Nucleus accumbens (tissue), 56 donors: ENCODE measurements around the gene IFRD2.
"Not testable (repeated sequence)": the region's sequence is repeated elsewhere in the genome, so short reads cannot be mapped to it uniquely, and the experiment has no call there.

Experiments used
- DNase-seq, 56 donors: peaks; one replicate each; lab custom pipeline; 2025; lab: John Stamatoyannopoulos, UW

The IFRD2 gene

GRCh38 chr3:50258029-50258680, 34.1 kb downstream of the IFRD2 start:
- peak in 6 of 56 donors; percentile 14 to 48 (median 28) for DNase-seq

- DNase-seq: peak in 9 of 56 donors; percentile 10 to 60 (median 27)
Measured at GRCh38 chr3:50256978-50257890, 35.0 kb downstream of the IFRD2 start.

DNA sequence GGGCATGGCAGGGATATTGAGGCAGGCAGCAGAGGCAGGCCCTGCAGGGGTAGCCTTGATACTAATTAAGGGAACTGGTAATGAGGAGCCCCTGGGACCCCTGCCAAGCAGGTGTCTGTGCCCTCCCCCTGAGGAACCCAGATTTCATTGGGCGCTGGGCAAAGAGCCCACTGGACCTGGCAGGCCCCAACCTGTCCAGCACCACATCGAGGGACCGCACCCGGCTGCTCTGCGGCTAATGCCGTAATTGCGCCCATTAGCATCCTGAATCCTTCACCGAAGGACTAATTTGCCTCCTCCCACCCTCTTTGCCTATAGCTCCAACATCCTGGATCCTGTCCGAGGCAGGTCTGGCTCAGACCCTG, 37.0 kb downstream of the IFRD2 start:
- DNase-seq: no peak

DNA sequence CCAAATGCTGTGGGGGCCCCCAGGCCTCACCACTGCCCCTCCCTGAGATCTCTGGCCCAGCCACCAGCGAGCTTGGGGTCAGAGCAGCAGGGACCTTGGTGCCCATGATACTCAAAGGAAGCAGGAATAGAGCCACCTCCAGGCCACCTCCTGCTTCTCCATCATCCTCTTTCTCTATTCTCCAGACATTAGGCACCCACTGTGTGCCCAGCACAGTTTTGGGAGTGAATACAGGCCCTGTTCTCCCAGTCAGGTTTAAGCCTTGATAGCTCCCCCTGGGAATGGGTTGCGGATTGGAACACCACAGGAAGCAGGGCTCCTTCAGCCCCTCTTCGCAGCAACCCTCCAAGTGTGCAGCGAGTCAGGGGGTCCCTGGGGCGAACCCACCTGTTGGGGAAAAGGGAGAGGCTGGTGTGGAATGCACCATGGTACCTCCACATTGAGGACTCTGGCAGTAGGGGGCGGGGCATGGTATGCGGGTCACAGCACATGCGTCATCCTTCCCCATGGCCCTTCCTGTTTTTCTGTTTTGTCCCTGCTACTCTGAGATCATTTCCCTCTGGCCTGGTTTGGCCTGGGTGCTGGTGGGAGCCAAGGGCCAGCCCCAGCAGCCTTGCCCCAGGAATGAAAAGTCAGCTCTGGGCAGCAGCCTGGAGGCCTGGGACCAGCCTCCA, 37.5 kb downstream of the IFRD2 start:
- DNase-seq: peak in 4 of 56 donors; percentile 18 to 47 (median 26)

DNA sequence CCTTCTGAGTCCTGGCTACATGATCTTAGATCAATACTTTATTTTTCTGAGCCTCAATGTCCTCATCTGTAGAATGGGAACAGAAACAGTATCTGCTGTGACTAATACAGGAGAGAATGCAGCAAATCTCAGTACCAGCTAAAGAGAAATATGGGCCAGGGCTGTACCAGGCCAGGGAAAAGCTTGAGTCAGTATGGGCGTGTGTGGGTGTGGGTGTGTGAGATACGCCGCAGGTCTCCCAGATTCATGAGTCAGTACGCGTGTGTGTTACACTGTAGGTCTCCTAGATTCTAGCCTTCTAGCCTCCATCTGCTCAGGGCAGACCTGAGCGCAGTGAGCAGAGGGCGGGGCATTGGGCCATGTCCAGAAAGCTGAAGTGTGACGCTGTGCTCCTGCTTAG, 41.0 kb downstream of the IFRD2 start:
- peak in 4 of 56 donors; percentile 13 to 46 (median 36) for DNase-seq

GRCh38 chr3:50250514-50250913, 41.7 kb downstream of the IFRD2 start:
- no peak for DNase-seq

DNA sequence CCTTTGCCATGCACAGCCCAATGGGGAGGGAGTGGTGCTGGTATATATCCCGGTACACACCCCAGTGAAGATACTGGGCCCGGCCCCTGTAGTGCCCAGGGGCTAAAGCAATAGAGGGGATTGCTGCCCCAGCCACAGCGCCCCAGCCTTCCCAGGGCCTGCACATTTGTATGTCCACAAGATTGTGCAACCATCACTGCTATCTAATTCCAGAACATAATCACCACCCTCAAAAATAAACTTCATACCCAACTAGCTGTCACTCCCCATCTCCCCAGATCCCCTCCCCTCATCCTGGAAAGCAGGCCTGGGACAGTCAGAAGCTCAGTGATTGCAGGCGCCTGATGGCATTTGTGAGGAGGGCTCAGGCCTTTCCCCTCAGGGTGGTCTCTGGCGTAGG, 42.8 kb downstream of the IFRD2 start:
- DNase-seq: no peak

GRCh38 chr3:50248387-50248786, 43.8 kb downstream of the IFRD2 start:
- DNase-seq: no peak

DNA sequence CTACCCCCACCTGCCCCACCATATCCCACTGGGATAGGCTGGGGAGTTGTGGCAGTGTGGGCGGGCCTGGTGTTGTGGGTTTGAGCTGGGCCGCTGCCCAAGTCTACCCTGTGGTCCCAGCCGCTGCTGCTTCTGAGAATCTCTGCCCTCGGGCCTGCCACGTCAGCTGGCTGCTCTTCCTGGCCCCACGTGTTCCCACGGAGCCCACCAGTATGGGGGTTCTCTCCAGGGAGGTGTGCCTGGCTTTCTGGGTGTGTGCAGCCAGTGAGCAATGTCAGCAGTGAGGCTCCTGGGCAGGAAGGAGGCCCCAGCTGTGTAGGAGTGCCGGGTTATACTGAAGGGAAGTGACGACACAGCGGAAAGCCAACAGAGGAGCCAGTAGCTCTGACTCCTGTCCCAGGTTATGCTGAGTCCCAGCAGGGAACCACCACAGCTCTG, 45.7 kb downstream of the IFRD2 start:
- DNase-seq: peak in 2 of 56 donors; percentile 19 to 56

DNA sequence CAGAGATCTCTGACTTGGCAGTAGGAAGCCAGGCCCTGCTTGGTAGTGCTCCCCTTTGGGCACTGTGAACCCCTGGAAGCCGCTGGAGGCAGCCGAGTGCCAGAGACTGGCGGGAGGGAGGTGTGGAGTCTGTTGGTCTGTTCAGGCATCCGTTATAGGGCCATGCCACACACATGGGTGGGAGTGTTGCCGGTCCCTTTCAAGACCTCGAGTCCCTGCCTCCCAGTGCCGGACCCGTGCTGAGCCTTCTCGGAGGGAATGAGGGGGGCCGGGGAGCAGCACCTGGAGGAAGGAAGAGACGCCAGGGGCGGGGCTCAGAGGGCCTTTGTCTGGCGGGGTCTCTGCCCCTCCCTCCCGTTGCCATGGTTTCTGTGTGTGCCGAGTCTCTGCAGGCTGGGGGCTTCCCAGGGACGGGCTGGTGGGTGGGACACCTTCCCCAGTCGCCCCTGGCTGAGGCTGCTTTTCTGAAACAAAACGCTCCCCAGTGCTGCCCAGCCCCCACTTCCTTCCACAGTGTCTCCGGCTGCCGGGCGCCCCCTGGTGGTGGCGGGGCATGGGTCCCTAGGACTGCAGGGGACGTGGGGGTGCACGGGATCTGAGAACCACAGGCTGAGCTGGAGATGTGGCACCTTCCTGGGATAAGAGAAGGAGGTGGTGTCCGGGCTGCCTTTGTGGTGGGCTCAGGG, 46.3 kb downstream of the IFRD2 start:
- peak in 53 of 56 donors; percentile 34 to 95 (median 74) for DNase-seq

GRCh38 chr3:50245251-50245745, 46.9 kb downstream of the IFRD2 start:
- DNase-seq: no peak

DNA sequence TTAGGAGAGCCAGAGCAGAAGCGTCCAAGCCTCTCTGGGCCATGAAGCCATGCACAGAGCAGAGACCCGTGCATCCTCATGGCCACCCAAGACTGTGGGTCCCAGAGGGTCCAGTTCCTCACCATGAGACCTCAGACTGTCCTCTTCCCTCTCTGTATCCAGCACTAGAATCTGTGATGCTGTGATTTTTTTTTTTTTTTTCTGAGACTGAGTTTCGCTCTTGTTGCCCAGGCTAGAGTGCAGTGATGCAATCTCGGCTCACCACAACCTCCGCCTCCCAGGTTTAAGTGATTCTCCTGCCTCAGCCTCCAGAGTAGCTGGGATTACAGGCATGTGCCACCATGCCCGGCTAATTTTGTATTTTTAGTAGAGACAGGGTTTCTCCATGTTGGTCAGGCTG, 47.4 kb downstream of the IFRD2 start:
- DNase-seq: not testable (repeated sequence)

GRCh38 chr3:50243543-50243895, 48.7 kb downstream of the IFRD2 start:
- DNase-seq: no peak

GRCh38 chr3:50242851-50243542, 49.2 kb downstream of the IFRD2 start:
- DNase-seq: peak in 19 of 56 donors; percentile 12 to 55 (median 33)

- DNase-seq: no peak
Measured at GRCh38 chr3:50242381-50242770, 49.9 kb downstream of the IFRD2 start.

DNA sequence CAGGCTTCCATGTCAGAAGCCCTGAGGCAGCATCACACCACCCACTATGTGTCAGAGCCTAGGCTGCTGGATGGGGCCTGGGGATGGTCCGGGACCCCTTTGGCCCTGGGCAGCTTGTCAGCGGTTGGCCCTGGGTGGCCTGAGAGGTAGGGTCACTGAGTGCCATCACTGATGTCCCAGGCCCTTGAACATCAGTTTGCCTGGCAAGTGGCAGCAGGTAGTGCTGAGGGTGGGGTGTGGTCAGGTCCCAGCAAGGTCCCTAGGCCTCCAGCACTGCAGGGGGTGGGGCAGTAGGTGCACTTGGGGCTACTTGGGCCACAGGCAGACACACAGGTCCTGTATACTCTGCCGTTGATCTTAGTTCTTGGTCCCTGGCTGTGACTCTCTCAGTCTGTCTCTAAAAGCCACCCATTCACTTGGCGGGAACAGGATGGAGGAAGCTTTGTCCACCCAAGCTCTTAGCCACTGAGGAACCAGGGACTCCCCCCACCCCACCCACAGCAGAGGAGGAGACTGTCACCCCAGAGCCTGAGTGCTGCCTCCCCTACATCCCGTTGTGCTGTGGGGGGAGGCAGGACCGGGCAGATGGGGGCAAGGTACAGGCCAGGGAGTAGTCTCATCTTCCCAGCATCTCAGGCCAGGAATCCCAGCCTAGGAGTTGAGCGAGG, 50.4 kb downstream of the IFRD2 start:
- DNase-seq: no peak

- DNase-seq: peak in 2 of 56 donors; percentile 14 to 26
Measured at GRCh38 chr3:50241163-50241562, 51.1 kb downstream of the IFRD2 start.

GRCh38 chr3:50239649-50240048, 52.6 kb downstream of the IFRD2 start:
- DNase-seq: no peak

DNA sequence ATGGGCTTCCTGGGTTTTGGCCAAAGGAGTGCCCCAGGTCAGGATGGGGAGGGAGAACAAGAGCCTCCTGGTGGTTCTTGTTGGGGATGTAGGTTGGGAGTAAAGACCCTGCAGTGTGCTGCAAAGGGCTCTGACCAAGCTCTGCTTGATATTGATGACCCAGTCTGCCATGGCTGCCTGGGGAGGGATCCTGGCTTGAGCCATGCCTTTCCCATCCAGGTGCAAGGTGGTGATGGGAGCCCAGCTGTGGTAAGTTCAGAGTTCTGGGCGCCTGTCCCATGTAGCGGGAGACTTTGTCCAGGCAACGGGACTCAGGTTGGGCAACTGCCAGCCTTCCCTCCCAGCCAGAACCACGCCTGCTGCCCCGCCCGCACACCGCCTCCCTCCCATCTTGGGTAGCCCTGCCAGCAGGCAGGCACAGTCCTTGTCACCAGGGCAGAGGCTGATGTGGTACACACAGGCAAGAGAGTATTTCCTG, 53.6 kb downstream of the IFRD2 start:
- peak in 42 of 56 donors; percentile 10 to 83 (median 46) for DNase-seq
